HepG2 (cell line): ENCODE measurements around the gene CD101. TPM values are rescaled to one million over a fixed set of nuclear protein-coding genes. Genes with fewer than 3 reads are reported as not detected.

Experiments used
- ATAC-seq: fragments of 200-7000 bp; cut with Tn5 transposase; 3 replicates; pipeline ENCODE4 v1.9.1; 2020; ENCODE audit warnings: mild to moderate bottlenecking, moderate library complexity
- BruUV-seq: library from RNA; stranded (reverse); fragments of 400-500 nt; replicated peaks from 2 replicates; lab custom pipeline; 2021; lab: Mats Ljungman, UMichigan
- CTCF ChIA-PET: fragments of 300-600 bp; formaldehyde crosslinking; extraction: SDS; loops from one replicate; lab custom pipeline; 2021; ENCODE audit warnings: low total read pairs, inconsistent platforms, low intra/inter-chr PET ratio; lab: Yijun Ruan, JAX
- POLR2A ChIA-PET: fragments of 350-600 bp; sonication (Branson Sonifier 250); formaldehyde crosslinking; loops from one replicate; lab custom pipeline; 2020; ENCODE audit warnings: antibody characterized with exemption, inconsistent platforms; lab: Yijun Ruan, JAX
- DNase-seq: peaks from one replicate; pipeline ENCODE4 v3.0.0-alpha.2; 2015; ENCODE audit warnings: low spot score
- FAIRE-seq: peaks from 3 replicates; lab custom pipeline; 2011; peaks lifted over from hg19 to GRCh38; lab: Jason Lieb, UNC
- H2AFZ ChIP-seq: one replicate; pipeline ENCODE4 v1.6.1; 2011; ENCODE audit warnings: low read length, inconsistent platforms
- H3K27ac ChIP-seq: fragments of 300-600 bp; 3 replicates; pipeline ENCODE4 v1.8.0; 2011; ENCODE audit warnings: mixed run types, mild to moderate bottlenecking, mixed read lengths, low read length, inconsistent platforms; ENCODE audit not compliant: insufficient read depth; ENCODE audit errors: extremely low read length
- H3K27me3 ChIP-seq, 2 experiments: fragments of 200-600 bp in 1 of 2; 2 replicates in 1 of 2; 3 replicates in 1 of 2; pipeline versions ENCODE4 v1.6.0 to v1.8.0; 2011; ENCODE audit warnings: low read length in 2 of 2, mild to moderate bottlenecking in 2 of 2, moderate library complexity in 2 of 2, inconsistent platforms in 1 of 2; ENCODE audit not compliant: insufficient read depth in 2 of 2, control insufficient read depth in 1 of 2
- H3K36me3 ChIP-seq, 2 experiments: fragments of 200-600 bp in 1 of 2; replicated peaks in 1 of 2; 2 replicates in 1 of 2; 3 replicates in 1 of 2; pipeline versions ENCODE4 v1.5.1 to v1.8.0; 2011; ENCODE audit warnings: low read length in 2 of 2, inconsistent platforms in 1 of 2; ENCODE audit not compliant: insufficient read depth in 2 of 2, control insufficient read depth in 1 of 2
- H3K4me1 ChIP-seq: 2 replicates; pipeline ENCODE4 v1.5.1; 2012; ENCODE audit warnings: low read length, inconsistent platforms; ENCODE audit not compliant: insufficient read depth
- H3K4me2 ChIP-seq: 2 replicates; pipeline ENCODE4 v1.6.0; 2011; ENCODE audit warnings: low read depth, low read length, inconsistent platforms
- H3K4me3 ChIP-seq, 3 experiments: fragments of 200-600 bp in 1 of 3; sonication (generic), shearing (Covaris generic) in 1 of 3; replicated peaks in 1 of 3; 2 replicates each; pipeline ENCODE4 v1.5.1; 2011 to 2016; ENCODE audit warnings: low read length in 3 of 3, inconsistent platforms in 2 of 3, low read depth in 2 of 3, mild to moderate bottlenecking in 2 of 3, control low read depth in 1 of 3, mixed read lengths in 1 of 3; ENCODE audit not compliant: insufficient read depth in 1 of 3
- H3K79me2 ChIP-seq: one replicate; pipeline ENCODE4 v1.6.1; 2011; ENCODE audit warnings: low read length, inconsistent platforms; ENCODE audit not compliant: insufficient read depth
- H3K9ac ChIP-seq: 2 replicates; pipeline ENCODE4 v1.6.0; 2011; ENCODE audit warnings: mild to moderate bottlenecking, low read depth, low read length, inconsistent platforms; ENCODE audit not compliant: insufficient read depth
- H3K9me3 ChIP-seq: 2 replicates; pipeline ENCODE4 v1.5.1; 2012; ENCODE audit warnings: mild to moderate bottlenecking, low read length
- H4K20me1 ChIP-seq: 2 replicates; pipeline ENCODE4 v1.6.0; 2011; ENCODE audit warnings: inconsistent platforms, mild to moderate bottlenecking, low read length, moderate library complexity; ENCODE audit not compliant: insufficient read depth
- ZNF230 ChIP-seq: sonication (generic); formaldehyde crosslinking; IDR thresholded peaks from 2 replicates; pipeline ENCODE4 v1.4.0; 2020; ENCODE audit warnings: mild to moderate bottlenecking, missing genetic modification reagents
- WGBS: methylation state at CpG from one replicate; pipeline ENCODE4 v1.1.6; 2017; ENCODE audit warnings: low lambda C conversion rate; 5-methylcytosine and 5-hydroxymethylcytosine counted together
- in situ Hi-C: cut with HindIII; loops from 2 replicates; pipeline ENCODE4 v1.10.0; 2017; ENCODE audit warnings: low pct_unique_long_range_greater_than_20kb; ENCODE audit not compliant: extremely low pct_ligation_motif_present
- intact Hi-C: fragments of 100-400 bp; cut with micrococcal nuclease; formaldehyde crosslinking; loops from one replicate; pipeline ENCODE4 v1.10.0; 2022; ENCODE audit not compliant: unreplicated experiment
- polyA plus RNA-seq, 8 experiments: library from polyadenylated mRNA; depleted of rRNA in 3 of 8; stranded (reverse) in 7 of 8; unstranded in 1 of 8; fragments of >200 nt; fragmentation: Illumina TruSeq in 4 of 8; extraction: Trizol in 4 of 8; gene quantifications; 2 replicates each; pipeline versions ENCODE4 v1.2.1 to v1.2.3, GENCODE V29; 2011 to 2016; ENCODE audit warnings: low read depth in 4 of 8, missing spikeins in 1 of 8, mixed read lengths in 1 of 8; ENCODE audit not compliant: insufficient read depth in 1 of 8
- total RNA-seq, 5 experiments: library from RNA; depleted of rRNA; stranded (reverse); fragments of >200 nt; fragmentation: Illumina TruSeq; extraction: Trizol; gene quantifications; 2 replicates each; pipeline ENCODE4 v1.2.3, GENCODE V29; 2016; ENCODE audit warnings: low read depth in 1 of 5
- TF ChIP-seq, protein P1 (sequence below): sonication (generic); formaldehyde crosslinking; IDR thresholded peaks from 2 replicates; pipeline ENCODE4 v1.4.0; 2020; ENCODE audit warnings: missing genetic modification reagents
- TF ChIP-seq, protein P2 (sequence below), 2 experiments: fragments of 450-650 bp in 1 of 2; sonication (generic) in 1 of 2; formaldehyde crosslinking in 1 of 2; IDR thresholded peaks; 2 replicates each; pipeline versions ENCODE4 v1.6.1 to v1.8.0; 2016 to 2022; ENCODE audit warnings: antibody characterized with exemption in 1 of 2, mild to moderate bottlenecking in 1 of 2, missing genetic modification reagents in 1 of 2

The CD101 gene
- total and polyA plus RNA-seq, 2 of the 13 experiments (the other 11 are each of a cell fraction or from before 2014, with no cell fraction given): 0.05 to 0.09 TPM

DNA sequence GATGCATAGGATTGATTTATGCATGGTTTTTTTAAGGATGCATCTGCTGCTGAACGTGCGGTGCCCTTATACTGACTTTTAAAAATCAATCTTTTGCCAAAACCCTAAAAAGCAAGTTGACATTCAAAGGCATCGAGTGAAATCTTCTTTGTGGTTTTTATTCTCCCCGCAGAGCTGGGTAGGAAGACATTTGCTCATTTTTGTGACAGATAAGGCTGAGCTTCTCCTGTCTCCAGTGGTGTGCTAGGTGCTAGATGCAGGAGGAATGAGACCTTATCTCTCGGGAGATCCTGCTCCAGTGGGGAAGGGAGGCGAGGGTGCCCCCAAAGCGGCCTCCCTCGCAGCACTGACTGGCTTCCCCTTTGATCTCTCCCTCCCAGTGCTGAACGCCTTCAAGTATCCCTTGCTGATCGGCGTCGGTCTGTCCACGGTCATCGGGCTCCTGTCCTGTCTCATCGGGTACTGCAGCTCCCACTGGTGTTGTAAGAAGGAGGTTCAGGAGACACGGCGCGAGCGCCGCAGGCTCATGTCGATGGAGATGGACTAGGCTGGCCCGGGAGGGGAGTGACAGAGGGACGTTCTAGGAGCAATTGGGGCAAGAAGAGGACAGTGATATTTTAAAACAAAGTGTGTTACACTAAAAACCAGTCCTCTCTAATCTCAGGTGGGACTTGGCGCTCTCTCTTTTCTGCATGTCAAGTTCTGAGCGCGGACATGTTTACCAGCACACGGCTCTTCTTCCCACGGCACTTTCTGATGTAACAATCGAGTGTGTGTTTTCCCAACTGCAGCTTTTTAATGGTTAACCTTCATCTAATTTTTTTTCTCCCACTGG is 14.9 kb upstream of the CD101 start:
- in situ Hi-C loops: no loop called here
- POLR2A ChIA-PET: no interaction called here
- FAIRE-seq: no peak
- no peak for DNase-seq
- TF ChIP-seq, protein P1, sequence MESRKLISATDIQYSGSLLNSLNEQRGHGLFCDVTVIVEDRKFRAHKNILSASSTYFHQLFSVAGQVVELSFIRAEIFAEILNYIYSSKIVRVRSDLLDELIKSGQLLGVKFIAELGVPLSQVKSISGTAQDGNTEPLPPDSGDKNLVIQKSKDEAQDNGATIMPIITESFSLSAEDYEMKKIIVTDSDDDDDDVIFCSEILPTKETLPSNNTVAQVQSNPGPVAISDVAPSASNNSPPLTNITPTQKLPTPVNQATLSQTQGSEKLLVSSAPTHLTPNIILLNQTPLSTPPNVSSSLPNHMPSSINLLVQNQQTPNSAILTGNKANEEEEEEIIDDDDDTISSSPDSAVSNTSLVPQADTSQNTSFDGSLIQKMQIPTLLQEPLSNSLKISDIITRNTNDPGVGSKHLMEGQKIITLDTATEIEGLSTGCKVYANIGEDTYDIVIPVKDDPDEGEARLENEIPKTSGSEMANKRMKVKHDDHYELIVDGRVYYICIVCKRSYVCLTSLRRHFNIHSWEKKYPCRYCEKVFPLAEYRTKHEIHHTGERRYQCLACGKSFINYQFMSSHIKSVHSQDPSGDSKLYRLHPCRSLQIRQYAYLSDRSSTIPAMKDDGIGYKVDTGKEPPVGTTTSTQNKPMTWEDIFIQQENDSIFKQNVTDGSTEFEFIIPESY (CRISPR knock-in tag): 0 out of 2 replicates have a peak, but pooled peaks have one; percentile 43
- TF ChIP-seq ZNF230 (CRISPR knock-in tag): no peak
- TF ChIP-seq, protein P2, sequence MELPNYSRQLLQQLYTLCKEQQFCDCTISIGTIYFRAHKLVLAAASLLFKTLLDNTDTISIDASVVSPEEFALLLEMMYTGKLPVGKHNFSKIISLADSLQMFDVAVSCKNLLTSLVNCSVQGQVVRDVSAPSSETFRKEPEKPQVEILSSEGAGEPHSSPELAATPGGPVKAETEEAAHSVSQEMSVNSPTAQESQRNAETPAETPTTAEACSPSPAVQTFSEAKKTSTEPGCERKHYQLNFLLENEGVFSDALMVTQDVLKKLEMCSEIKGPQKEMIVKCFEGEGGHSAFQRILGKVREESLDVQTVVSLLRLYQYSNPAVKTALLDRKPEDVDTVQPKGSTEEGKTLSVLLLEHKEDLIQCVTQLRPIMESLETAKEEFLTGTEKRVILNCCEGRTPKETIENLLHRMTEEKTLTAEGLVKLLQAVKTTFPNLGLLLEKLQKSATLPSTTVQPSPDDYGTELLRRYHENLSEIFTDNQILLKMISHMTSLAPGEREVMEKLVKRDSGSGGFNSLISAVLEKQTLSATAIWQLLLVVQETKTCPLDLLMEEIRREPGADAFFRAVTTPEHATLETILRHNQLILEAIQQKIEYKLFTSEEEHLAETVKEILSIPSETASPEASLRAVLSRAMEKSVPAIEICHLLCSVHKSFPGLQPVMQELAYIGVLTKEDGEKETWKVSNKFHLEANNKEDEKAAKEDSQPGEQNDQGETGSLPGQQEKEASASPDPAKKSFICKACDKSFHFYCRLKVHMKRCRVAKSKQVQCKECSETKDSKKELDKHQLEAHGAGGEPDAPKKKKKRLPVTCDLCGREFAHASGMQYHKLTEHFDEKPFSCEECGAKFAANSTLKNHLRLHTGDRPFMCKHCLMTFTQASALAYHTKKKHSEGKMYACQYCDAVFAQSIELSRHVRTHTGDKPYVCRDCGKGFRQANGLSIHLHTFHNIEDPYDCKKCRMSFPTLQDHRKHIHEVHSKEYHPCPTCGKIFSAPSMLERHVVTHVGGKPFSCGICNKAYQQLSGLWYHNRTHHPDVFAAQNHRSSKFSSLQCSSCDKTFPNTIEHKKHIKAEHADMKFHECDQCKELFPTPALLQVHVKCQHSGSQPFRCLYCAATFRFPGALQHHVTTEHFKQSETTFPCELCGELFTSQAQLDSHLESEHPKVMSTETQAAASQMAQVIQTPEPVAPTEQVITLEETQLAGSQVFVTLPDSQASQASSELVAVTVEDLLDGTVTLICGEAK (IDR thresholded peaks at IDR 0.05): no peak
- TF ChIP-seq, protein P2 (CRISPR knock-in tag; IDR thresholded peaks at IDR 0.05): no peak
- Histone ChIP-seq H3K4me2 (no peak overlapping the region), H4K20me1 (no peaks in the 10 kb centered on the region), H3K27ac (no peak overlapping the region), H3K9me3 (no peaks in the 10 kb centered on the region), H3K79me2 (no peaks in the 10 kb centered on the region), H3K36me3 (no peaks in the 10 kb centered on the region), H3K27me3 (no peaks in the 10 kb centered on the region), H2AFZ (no peak overlapping the region), H3K4me3 (no peak overlapping the region), H3K9ac (no peak overlapping the region), H3K4me1 (peaks cover 19% of the 10 kb centered on the region)
- CTCF ChIA-PET: no interaction called here
- intact Hi-C loops: no loop called here
- ATAC-seq: no peak
- WGBS: 73% methylated on average over 23 of the region's 29 CpGs
- no TSS peak for BruUV-seq
